Hematopoietic multipotent progenitor cell (in vitro differentiated cells): ENCODE results near the gene MAP2K3. TPM values are rescaled to one million over a fixed set of nuclear protein-coding genes. Genes with fewer than 3 reads are reported as not detected.

Experiments
- DNase-seq, 3 donors: peaks; one replicate each; pipeline ENCODE4 v3.0.0-alpha.2; 2011 to 2015; ENCODE audit warnings: low read depth in 2 of 3, low spot score in 2 of 3
- total RNA-seq: library from RNA; depleted of rRNA; stranded (reverse); fragments of >200 nt; gene quantifications from one replicate; pipeline ENCODE4 v1.2.3, GENCODE V29; 2012

MAP2K3 gene
- total RNA-seq, 1 donor, result 57.6 TPM

DNA sequence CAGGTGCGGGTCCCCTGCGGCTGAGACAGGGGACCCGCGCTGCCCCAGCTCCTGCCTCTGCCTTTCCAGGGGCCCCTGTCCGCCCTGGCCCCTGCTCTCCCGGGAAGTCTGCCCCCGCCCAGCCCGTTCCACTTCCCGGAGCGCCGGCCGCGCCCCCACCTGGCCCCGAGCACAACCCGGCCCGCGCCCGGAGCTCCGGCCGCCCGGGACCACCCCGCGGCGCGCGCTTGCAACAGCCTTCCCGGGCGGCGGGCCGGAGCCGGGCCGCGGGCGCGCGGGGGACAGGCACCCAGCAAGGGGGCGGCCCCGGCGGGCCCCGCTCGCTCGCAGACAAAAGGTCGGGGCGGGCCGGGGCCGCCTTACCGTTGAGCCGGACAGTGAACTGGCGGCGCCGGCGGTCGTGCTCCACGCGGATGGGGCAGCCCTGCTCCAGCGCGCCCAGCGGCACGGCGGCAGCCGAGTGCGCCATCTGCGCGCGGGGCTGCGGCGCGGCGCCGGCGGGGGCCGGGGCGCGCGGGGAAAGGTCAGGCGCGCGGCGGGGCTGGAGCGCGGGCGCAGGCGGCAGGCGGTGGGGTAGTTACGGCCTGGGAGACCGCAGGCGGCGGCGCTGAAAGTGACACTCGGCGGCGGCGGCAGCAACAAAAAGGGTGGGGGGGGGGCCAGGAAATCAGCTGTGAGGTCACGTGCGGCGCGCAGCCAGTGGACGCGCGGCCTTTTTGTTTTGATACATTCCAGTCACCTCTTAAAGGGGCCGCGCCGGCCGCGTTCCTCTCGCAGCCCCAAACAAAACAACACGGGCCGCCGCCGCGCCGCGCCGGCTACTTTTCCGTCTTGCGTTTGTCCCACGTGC, 31.5 kb upstream of the MAP2K3 start, which contains the start of gene NATD1:
TSS of gene NATD1 (minus strand) at position 615 of the 850 bp plus-strand sequence. CDS start at position 469, 146 bp downstream.
- peak; percentile 68 to 86 (median 85) for DNase-seq

DNA sequence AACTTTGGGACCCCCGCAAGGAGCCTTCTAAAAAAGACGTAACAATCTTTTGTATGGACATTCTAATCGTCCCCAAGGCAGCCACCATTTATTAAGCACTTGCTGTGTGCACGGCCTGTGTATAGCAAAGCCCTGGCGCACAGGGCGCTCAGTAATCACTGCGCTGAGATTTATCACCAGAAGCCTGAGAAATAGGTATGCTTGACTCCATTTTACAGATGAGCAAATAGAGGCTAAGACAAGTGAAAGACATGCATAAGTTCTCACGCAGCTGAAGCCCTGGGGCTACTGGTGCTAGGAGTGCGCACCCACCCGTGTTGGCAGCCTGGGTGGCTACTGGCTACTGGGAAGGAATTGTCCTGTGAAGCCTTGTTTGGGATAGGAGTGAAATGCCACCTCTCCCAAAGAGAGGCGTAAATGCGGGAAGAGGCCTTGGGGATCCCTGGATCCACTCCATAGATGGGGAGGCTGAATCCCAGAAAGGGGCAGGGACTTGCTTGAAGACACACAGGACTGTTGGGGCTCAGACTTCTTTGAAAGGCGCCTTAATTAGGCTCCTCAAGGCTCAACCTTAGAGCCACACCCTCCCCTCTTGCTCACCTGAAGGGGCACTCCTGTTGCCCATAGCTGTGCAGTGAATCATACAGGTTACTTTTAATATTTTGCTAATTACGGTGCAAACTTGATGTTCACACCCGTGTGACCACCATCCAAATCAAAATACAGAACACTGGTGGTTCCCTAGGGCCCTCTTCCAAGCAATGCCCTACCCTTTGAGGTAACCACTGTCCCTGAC, 30.7 kb upstream of the MAP2K3 start:
- no peak for DNase-seq

DNA sequence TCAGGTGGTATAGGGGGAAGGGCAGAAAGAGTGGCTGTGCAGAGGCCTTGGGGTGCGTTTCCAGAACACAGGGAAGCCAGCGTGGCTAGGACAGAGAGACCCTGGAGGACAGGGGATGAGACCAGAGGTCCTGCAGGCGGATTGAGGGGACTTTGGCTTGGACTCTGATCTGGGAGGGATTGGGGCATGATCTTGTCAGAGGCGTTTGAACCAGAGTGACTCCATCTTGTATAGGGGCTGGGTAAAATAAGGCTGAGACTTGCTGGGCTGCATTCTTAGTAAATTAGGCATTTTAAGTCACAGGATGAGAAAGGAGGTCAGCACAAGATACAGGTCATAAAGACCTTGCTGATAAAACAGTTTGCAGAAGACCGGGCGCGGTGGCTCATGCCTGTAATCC, 25.9 kb upstream of the MAP2K3 start:
- DNase-seq, result no peak

DNA sequence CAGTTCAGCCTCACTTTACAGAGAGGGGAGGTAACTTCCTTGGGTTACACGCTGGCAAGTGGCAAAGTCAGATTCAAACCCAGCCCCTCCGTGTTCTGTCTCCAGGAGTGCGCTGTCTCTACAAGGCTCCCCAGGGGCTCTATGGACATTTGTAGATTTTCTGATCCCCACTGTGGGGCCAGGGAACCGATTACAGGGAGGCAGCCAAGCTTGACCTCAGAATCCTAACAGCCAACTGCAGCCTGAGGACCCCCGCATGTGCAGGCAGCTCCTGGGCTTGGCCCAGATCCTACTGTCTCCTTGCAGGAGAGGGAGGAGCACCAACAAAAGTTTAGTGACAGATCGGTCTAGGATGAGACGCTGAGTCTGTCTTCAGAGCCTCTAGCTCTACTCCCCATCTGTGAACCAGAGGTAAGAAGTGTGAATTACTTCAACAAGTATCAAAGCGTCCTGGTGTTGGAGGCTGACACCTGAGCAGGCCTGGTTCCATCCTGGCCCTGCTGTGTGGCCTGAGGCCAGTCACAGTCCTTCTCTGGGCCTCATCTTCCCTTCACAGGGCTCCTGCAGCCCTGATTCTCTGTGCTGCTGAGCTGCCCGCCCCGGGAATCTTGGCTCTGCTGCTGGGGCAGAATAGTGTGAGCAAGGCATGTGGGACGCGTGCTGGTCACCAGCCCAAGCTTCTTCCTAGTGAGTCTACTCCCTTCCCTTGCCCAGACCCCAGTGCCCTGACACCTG, 22.1 kb upstream of the MAP2K3 start:
- no peak for DNase-seq

DNA sequence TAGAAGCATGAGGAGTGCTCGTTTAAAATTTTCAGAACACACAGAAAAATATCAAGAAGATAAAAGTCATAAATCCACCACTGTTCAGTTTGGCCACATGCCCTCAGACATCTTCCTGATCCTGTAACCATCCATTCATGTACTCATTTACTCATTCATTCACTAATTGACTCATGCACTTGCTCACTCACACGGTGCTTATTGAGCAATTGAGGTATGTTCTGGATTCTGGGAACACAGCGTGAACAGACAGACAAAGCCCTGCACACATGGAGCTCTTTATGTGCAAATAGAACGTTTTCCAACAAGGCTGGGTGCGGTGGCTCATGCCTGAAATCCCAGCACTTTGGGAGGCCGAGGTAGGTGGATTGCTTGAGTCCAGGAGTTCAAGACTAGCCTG, 21.1 kb upstream of the MAP2K3 start:
- no peak for DNase-seq

DNA sequence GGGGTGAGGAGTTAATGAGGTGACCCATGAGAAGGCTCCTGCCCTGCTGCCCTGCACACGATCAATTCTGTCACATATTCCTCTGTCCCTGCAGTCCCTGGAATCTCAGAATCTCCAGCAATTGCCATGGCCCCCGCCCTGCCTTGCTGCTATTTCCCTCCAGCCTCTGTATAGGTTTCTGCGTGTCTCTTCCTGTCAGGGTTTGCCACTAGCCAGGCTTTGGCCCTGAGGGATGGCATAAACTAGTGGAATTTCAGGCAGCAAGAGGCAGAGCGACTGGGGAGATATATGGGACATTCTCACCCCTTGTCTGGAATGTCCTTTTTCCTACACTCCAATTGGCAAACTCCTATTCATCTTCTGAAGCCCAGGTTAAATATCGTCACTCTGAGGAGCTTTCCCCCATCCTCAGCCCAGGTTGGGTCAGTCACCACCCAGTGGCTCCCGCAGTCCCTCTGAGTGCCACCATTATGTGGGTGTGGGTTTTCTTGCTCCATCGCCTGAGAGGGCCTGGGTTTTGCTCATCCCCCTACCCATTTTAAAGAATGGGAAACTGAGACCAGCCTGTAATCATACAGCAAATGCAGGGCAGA, 15.8 kb upstream of the MAP2K3 start:
- no peak for DNase-seq

DNA sequence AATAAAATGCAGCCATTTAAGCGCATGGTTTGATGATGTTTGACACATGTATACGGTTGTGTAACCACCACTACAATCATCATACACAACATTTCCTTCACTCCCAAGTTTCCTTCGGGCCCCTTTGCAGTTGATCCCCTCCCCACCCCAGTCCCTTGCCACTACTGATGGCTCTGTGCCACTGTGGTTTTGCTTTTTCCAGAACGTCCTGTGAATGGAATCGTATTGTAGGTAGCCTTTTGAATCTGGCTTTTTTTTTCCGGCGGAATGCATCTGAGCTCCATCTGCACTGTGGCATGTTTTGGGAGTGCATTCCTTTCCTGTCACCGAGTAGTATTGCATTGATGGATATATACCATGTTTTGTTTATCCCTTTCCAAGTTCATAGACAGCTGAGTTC, 15.1 kb upstream of the MAP2K3 start:
- DNase-seq, result no peak

DNA sequence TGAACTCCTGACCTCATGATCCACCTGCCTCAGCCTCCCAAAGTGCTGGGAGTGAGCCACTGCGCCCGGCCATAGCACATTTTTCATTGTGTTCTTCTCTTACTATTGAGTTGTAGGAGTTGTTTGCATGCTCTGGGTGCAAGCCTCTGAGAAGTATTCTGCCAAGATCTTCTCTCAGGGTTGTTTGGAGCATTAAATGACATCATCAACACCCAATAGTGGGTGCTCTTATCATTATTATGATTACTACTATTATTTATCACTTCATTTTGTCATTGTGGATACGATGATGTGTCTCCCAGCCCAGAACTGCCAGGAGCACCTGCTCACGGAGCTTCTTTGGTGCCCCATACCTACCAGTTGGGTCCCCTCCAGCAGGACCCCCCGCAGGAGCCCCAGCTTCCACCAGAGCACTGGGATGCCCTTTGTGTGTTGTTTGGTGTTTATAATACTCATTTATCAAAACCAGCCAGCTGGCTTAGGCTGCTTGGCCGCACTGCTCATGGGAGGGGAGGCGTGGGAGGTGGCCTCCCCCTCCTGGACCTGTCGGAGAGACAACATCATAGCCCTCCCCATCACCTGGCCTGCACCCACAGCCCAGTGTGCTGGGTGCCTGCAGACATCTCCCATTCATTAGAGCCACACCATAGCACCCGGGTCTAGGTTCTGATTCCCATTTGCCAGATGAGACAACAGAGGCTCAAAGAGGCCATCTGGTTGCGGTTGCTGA, 12.9 kb upstream of the MAP2K3 start:
- DNase-seq, result no peak

DNA sequence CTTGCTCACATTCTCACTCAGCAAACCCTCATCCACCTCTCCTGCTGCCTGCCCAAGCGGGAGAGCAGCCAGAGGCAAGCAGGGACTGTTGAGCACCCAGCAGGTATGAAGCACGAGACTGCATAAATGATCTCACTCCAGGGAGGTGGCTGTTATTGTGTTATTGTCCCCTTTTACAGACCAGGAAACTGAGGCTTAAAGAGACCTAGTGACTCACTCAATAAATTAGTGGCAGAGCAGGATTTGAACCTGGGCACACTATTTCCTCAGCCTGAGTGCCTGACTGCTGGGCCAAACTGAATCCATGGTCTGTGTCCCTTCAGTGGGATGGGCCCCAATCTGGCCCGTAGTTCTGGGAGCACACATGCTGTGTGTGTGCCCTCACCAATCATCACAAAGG, 12.3 kb upstream of the MAP2K3 start:
- no peak for DNase-seq

DNA sequence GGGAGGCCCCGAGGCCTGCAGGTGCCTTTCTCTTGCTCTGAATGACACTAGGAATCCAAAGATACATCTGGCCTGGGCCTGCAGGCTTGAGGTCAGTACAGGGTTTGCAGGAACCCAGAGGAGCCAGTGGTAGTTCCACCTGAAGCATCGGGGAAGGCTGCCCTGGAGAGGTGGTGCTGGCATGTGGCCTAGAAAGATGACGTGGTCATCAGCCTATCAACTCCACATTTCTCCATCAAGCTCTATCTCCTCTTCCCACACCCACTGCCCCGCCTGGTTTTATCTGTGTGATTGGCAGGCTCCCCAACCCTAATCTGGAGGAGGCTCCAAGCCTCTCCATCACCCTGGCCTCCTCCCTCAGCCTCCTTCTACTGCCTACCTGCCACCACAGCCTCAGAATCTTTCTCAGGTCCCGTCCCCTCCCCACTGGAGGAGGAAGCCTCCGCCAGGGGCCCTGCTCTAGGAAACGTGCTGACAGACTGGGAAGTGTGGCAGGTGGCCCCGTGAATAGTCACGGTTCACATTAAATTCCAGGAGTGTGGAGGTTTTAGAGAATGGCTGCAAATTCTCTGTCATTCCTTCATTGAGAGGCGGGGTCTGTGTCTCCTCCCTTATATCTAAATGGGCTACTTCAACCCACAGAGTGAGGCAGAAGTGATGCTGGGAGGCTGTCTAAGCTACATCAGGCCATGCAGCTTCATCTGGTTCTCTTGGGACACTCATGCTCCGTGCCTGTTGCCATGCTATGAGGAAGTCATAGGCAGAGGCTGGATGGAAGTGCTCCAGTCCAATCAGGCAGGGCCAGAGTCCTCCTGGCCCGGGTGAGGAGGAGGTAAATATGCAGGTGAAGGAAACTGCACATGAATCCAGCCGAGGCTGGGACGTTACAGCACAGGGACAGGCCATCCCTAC, 11.4 kb upstream of the MAP2K3 start:
- DNase-seq, result no peak

DNA sequence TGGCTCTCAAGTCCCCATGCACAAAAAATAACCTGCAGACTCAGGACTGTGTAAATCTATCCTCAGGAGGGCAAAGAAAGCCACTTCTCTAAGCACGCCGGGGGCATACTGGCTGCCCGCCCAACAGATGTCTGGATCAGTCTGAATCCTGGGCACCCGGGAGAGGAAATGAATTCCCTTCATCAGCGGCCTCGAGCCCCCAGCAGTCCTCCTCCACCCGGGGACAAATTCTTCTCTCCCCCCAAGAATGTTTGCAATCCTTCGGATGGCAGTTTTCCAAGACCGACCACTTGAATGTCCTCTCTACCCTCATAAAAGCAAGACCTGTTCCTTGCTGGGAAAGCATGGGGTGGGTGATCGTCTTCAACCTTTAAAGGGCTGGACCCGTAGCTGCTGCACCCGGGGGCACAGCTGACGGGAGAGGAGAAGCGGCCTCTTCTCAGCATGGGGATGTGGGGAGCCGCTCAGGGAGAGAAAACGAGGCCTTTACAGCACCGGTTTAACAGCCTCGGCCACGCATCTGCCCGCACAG, 9.4 kb upstream of the MAP2K3 start:
- DNase-seq, result no peak

DNA sequence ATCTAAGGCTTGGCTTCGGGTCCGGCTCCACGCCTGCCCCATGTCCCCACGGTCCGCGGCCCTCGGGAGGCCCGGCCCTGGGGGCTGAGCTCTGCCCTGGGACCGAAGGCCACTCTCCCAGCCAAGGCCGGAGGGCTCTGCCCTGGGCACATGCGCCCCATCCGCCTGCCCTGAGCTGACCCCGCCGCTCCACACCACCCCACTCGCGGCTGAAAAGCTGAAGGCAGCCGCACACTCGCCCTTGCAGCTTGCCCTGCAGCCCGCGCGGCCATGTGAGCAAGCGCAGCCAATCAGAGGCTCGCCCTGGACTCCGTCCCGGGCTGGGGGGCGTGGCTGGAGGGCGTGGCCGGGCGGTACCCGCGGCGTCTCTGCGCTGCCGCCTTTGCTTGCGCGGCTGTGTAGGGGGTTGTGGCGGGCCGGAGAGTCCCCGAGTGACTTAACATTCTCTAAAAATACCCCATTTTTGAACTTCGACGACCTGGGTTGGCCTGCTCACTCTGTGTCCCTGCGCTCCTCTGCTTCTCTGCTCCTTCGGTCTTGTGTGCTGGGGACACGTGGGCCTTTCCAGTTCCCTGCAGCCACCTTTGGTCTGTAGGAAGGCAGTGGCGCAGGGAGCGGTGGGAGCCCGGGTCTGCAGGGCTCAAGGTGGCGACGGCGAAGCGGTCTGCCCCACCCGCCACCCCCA, 8.8 kb upstream of the MAP2K3 start:
- peak; percentile 78 to 89 (median 85) for DNase-seq

DNA sequence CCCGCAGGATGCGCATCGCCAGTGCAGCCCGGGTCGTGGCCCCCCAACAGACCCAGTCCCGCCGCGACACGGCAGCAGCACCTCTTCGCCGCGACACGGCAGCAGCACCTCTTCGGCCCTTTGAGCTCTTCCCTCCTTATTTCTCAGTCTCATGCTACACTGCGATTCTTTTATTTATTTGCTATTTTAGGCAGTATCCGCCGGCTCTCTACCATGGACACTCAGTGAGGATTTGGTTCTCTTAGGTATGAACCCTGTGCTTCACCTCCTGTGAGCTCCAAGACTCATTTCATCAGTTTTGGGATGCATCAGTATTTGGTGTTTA, 8.3 kb upstream of the MAP2K3 start:
- DNase-seq, result no peak

DNA sequence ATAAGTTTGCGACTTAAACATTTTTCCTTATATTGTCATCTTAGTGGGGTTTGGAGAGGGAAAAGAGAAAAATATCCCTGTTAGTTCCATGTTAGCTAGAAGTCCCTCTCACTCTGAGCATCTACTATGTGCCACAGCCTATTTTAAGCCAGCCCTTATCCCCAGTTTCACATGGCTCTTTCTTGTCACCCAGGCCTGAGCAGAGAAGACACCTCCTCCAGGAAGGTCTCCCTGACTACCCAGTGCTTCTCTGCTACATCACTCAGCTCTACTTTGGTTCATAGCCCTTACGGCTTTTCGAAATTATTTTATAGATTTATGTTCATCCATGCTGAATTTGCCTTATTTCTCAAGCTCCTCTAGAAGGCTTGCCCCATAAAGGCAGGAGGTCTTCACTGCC, 7.2 kb upstream of the MAP2K3 start:
- no peak for DNase-seq

DNA sequence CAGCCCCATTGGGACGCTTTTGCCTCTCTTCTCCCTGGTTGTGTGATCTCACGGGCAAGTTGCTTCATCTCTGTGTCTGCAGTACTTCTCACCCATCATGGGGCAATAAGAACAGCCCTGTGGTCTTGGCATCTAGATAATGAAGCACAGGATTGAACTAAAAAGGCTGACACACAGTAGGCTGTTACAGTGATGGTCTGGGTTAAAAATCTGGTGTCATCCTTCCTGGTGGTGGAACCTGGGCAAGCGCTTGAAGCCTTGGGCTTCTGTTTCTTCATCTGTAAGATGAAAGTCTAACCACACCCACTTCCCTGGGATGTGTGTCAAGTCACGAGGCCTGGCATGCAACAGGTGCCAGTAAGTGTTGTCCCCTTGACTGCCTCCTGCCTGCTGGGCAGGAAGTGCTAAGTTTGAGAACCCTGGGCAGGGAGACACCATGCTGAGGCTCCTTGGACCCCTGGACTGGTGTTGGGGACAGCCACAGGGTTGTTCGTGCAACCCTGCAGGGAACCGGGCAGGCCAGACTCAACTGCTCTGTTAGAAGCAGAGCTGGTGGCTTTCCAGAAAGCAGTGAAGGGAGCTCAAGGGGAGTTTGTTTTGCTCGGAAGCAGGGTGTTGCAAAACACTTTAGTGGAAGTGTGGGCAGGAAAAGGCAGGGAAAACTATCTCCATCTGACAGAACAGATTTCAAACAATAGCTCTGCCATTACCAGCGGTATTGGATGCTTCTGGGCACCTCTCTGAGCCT, 5.9 kb upstream of the MAP2K3 start:
- peak in 2 of 3 donors; percentile 60 to 65 for DNase-seq

DNA sequence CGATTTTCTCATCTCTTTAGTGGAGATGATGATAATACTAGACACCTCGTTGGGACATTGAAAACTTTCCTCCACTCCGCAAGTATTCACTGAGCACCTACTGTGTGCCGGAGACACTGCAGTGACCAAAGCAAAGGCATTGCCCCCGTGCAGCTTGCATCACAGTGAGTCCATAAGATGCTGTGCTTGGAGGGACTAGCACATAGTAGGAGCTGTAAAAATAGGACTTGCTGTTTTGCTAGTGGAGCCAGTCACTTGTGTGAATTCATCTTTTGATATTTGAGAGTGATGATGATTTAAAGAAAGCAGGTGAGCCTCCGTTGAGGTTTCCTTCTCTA, 5.3 kb upstream of the MAP2K3 start:
- DNase-seq, result no peak

DNA sequence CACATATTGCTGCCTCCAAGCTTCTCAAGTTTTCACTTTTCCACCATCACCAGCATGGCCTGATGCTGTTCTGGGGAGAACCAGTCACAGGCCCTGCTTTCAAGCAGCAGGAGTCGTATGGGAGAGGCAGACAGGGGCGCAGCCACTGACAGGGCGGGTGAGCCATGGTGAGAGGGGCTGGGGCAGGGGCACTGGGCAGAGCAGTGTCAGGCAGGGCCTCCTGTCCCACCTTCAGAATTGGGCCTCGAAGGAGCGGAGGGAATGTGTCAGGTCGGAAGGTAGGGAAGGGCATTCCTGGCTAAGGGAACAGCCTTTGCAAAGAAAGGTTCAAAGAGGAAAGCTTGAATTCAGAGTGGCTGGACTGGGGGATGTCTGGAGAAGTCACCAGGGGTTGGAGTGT, 4.9 kb upstream of the MAP2K3 start:
- DNase-seq, result no peak

DNA sequence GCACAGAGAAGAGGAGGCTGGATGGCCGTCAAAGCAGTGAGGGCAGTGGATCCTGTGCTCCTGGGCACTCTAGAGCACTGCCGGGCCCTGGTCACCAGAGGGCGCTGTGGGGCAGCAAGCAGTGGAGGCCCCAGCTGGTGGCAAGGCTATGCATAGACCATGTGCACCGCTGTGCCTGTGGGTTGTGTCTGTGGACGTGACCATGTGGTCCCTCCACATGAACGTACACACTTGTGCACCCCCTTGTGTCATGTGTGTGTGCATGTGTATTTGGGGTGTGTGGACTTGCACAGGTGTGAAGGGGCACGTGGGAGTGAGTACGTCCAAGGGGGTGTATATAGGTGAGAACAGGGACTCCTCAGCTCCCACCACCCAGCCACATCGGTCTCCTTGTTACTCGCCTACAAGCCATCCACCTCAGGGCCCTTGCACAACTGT, 4.4 kb upstream of the MAP2K3 start:
- peak; percentile 83 to 90 (median 84) for DNase-seq
